ENCODE measurements around the gene CTAGE4.
"Not testable (repeated sequence)": the region's sequence is repeated elsewhere in the genome, so short reads cannot be mapped to it uniquely, and the experiment has no call there.

CTAGE4 gene

DNA sequence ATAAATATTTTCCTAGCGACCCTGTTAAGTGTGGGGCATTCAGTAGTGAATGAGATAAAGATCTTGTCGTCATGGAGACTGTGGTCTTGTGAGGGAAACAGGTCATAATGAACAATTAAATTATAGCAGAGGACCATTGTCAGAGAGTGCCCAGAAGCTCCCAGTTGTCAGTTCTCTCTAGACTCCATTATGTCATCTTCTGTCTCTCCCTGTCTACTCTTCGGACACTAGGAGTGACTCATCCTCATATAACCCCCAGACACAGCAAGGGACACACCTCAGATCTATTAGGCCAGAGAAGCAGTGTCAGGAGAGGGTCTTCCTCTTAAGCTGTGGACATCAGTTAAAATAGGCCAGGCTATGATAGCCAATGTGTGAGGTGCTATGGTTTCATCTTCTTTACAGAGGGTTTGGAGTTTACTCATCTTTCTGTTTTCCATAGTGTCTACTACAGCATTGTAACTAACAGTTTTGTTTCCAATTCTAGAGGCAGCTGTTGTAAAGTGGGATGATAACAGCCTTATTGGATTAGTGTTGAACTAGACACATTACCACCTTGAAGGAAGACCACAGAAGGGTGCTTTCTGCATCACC lies 5.4 kb downstream of the CTAGE4 start:
- H3K27me3 ChIP-seq (ENCODE audit: low read depth); H3K4me1 ChIP-seq; H3K9me3 ChIP-seq; H3K36me3 ChIP-seq (replicated peaks); in situ Hi-C loops (cut with MboI; ENCODE audit: low sequenced_read_pairs); H3K4me3 ChIP-seq; DNase-seq (ENCODE audit: low spot score in 2 of 2): not testable (repeated sequence)

DNA sequence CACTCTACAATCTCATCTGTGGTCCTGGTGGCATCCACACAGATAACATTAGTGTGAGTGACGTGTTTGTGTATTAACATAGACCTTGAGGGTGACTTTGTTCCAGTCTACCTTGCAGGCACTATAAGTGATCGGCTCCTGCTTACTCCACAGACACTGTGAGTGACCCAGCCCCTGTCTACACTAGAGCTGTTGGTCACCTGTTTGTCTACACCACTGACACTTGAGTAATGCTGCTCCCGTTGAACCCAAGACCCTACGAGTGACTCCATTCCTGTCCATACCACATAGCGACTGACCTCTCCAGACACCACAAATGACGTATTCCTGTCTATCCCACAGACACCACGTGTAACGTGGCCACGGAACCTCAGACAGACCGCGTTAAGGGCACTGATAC lies 10.5 kb downstream of the CTAGE4 start:
- H3K4me1 ChIP-seq; H3K9me3 ChIP-seq; DNase-seq (ENCODE audit: low spot score in 2 of 2); H3K4me3 ChIP-seq; H3K36me3 ChIP-seq (replicated peaks); H3K27me3 ChIP-seq (ENCODE audit: low read depth); in situ Hi-C loops (cut with MboI; ENCODE audit: low sequenced_read_pairs): not testable (repeated sequence)

DNA sequence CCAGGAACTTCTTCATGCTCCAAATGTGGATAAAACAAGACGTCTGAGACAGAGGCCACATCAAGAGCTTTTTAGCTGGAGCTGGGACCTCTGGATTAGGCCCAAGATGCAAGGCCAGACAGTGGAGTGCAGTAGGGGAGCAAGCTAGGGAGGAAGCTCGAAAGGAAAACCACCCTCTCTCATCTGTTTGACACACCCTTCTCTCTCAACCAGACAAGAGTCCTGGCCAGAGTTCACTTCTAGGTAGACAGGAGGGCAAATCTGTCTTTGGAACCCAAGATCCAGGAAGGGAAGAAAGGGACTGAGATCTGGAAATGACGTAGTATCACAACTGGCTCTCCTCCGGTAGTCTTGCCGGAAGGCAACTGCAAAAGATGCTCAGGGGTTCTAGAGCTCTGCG lies 11.2 kb downstream of the CTAGE4 start:
- in situ Hi-C loops (cut with MboI; ENCODE audit: low sequenced_read_pairs); H3K4me1 ChIP-seq; H3K9me3 ChIP-seq; H3K4me3 ChIP-seq; DNase-seq (ENCODE audit: low spot score in 2 of 2); H3K27me3 ChIP-seq (ENCODE audit: low read depth); H3K36me3 ChIP-seq (replicated peaks): not testable (repeated sequence)

DNA sequence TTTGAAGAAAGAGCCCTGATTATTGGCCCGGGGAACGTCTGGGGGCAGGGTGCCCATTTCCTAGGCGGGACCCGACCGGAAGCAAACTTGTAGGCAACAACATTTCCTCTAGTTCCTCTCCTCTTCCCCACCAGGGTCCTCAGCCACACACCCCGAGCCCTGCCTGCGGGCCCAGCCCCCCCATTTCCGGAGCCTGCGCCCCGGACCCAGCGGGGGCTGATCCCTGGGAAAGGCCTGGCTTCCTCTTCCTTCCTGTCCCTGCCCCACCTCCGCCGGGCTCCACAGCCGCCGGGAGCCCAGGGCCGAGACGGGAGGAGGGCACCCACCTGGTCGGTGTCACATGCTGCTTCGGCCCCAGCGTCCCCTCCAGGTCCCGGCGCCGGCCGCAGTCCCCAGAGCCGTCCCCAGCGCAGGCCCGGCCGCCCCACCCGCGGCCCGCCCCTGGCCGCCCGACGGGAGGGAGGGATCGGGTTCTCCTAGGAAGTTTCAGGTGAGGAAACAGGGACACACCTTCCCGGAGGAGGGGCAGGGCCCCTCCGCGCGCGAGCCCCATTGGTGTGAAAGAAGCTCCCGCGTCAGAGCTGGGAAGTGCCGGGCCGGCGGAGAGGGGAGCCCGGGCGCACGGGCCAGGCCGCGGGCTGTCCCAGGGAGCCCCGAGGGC lies 12.1 kb downstream of the CTAGE4 start, which contains the start of gene ARHGEF35:
Gene ARHGEF35, minus strand, starts transcription at position 622 of the 661 bp plus-strand sequence. CDS start 7,450 bp downstream, outside the sequence.
- DNase-seq (ENCODE audit: low spot score in 2 of 2); H3K27me3 ChIP-seq (ENCODE audit: low read depth); H3K9me3 ChIP-seq; H3K4me3 ChIP-seq; H3K4me1 ChIP-seq; H3K36me3 ChIP-seq (replicated peaks); in situ Hi-C loops (cut with MboI; ENCODE audit: low sequenced_read_pairs): not testable (repeated sequence)

DNA sequence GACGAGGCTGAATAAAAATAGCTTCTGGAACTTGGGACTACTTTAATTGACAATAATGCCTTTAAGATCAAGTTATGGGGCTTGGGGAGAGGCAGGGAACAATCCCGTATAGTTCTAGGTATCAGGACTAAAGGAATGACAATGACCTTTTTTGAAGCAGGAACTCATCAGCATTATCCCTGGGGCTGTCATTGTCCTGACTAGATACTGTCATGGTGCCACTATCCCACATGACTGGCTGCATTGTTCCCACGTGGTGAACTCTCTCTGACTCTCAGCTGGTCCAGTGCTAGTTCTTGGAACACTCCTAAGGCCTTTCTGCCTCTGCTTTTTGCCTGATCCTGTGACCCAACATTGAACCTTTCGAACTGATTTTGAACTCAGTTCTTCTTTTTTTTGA lies 15.7 kb downstream of the CTAGE4 start:
- H3K4me3 ChIP-seq; H3K9me3 ChIP-seq; H3K4me1 ChIP-seq; DNase-seq (ENCODE audit: low spot score in 2 of 2); in situ Hi-C loops (cut with MboI; ENCODE audit: low sequenced_read_pairs); H3K27me3 ChIP-seq (ENCODE audit: low read depth); H3K36me3 ChIP-seq (replicated peaks): not testable (repeated sequence)

DNA sequence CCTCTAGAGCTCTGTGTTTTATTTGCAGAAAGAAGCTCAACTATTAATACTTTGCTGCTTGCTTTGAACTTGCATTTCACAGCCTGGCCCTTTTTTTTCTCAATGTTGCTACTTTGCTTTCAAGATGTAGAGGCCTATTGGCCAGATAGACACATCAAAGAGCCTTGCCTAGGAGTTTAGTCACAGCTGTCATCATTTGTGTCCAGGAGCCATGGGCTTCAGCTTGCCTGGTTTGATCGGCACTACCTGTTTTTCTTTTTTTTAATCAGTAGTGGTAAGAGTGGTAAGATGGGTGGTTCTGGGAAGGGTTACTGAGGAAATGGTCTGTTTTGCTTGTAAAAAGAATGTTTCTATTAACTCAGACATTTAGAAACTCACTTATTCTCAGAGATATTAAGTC lies 18.7 kb downstream of the CTAGE4 start:
- in situ Hi-C loops (cut with MboI; ENCODE audit: low sequenced_read_pairs); H3K4me1 ChIP-seq; H3K4me3 ChIP-seq; H3K27me3 ChIP-seq (ENCODE audit: low read depth); DNase-seq (ENCODE audit: low spot score in 2 of 2); H3K9me3 ChIP-seq; H3K36me3 ChIP-seq (replicated peaks): not testable (repeated sequence)

DNA sequence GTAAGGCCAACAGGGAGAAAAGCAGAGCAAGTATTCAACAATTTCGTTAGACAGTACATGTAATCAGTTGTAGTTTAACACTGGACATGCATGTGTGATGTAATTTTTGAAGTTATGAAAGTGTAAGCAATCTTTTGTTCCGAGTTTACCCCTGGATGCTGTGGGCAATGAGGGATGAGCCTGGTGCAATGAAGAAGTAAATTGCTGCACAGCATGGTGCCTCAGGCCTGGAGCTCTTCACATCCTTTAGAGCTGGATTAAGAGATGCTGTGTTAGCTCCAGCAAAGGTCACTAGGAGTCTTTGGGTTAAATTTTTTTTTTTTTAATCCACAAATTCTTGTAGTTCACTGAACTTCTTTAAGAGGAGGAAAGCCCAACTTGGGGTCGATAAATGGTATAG lies 19.8 kb downstream of the CTAGE4 start:
- H3K4me3 ChIP-seq; H3K9me3 ChIP-seq; H3K27me3 ChIP-seq (ENCODE audit: low read depth); H3K36me3 ChIP-seq (replicated peaks); DNase-seq (ENCODE audit: low spot score in 2 of 2); H3K4me1 ChIP-seq; in situ Hi-C loops (cut with MboI; ENCODE audit: low sequenced_read_pairs): not testable (repeated sequence)

DNA sequence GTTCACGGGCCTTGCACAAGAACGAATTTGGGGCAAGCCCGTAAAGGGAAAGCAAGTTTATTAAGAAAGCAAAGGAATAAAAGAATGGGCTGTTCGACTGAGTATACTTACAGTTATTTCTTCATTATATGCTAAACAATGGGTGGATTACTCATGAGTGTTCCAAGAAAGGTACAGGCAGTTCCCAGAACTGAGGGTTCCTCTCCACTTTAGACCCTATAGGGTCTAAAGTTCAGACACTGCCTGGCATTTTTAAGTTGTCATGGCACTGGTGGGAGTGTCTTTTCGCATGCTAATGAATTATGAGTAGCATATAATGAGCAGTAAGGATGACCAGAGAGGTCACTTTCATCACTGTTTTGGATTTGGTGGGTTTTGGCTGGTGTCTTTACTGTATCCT lies 22.0 kb downstream of the CTAGE4 start:
- H3K27me3 ChIP-seq (ENCODE audit: low read depth); H3K4me3 ChIP-seq; H3K9me3 ChIP-seq; in situ Hi-C loops (cut with MboI; ENCODE audit: low sequenced_read_pairs); DNase-seq (ENCODE audit: low spot score in 2 of 2); H3K4me1 ChIP-seq; H3K36me3 ChIP-seq (replicated peaks): not testable (repeated sequence)

DNA sequence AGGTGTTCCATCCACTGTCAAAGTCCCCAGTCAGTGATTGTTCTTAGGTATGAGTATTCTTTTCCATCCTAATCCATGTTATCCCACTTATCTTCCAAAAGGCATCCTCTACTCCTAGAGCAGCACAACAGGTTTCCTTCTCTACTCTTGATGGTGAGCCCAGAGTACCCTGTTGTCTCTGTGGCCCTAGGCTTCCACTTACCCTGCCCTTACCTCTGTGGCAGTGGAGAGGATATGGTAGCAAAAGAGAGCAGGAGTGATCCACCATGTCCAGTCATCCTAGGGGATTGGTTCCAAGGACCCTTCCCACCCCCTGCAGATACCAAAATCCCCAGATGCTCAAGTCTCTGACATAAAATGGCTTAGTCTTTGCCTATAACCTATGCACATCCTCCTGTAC lies 33.9 kb downstream of the CTAGE4 start:
- H3K36me3 ChIP-seq (replicated peaks); H3K4me1 ChIP-seq; H3K9me3 ChIP-seq; H3K27me3 ChIP-seq (ENCODE audit: low read depth); H3K4me3 ChIP-seq; in situ Hi-C loops (cut with MboI; ENCODE audit: low sequenced_read_pairs); DNase-seq (ENCODE audit: low spot score in 2 of 2): not testable (repeated sequence)

DNA sequence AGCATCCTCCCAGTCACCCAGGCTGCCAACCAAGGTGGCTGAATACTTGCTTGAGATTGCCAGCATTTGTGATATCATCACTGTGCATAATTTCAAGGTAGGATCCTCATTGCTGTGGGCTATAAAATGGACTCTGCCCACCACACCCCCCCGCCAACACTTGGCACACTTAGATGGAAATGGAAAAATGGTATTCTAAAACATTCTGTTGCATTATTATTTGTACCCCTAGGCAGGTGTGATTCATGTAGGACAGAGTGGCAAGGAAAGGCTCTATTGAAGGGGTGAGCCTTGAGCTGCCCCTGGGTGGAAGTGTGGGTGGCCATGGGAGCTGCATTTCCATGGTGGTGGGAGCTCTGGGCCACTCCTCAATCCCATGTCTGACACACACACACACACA lies 35.3 kb downstream of the CTAGE4 start:
- H3K27me3 ChIP-seq (ENCODE audit: low read depth); H3K9me3 ChIP-seq; H3K4me1 ChIP-seq; H3K36me3 ChIP-seq (replicated peaks); H3K4me3 ChIP-seq; DNase-seq (ENCODE audit: low spot score in 2 of 2); in situ Hi-C loops (cut with MboI; ENCODE audit: low sequenced_read_pairs): not testable (repeated sequence)

DNA sequence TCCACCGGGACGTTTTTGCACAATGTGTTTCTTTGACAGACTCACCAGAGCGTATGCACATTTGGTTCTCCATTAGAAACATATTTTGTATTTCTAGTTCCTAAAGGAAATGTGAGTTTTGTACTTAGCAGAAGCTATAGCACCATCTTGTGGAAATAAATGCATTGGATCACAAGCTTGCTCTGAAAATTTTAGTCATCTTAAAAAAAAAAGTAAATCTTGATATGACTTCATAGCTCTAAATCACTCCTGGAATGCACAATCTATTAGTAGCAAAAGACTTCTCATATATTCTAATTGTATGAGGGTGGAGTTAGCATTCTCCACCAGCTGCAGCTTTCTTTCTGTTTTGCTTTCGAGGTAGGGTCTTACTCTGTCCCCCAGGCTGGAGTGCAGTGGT lies 35.9 kb downstream of the CTAGE4 start:
- H3K4me3 ChIP-seq; H3K36me3 ChIP-seq (replicated peaks); DNase-seq (ENCODE audit: low spot score in 2 of 2); H3K4me1 ChIP-seq; H3K27me3 ChIP-seq (ENCODE audit: low read depth); H3K9me3 ChIP-seq; in situ Hi-C loops (cut with MboI; ENCODE audit: low sequenced_read_pairs): not testable (repeated sequence)

DNA sequence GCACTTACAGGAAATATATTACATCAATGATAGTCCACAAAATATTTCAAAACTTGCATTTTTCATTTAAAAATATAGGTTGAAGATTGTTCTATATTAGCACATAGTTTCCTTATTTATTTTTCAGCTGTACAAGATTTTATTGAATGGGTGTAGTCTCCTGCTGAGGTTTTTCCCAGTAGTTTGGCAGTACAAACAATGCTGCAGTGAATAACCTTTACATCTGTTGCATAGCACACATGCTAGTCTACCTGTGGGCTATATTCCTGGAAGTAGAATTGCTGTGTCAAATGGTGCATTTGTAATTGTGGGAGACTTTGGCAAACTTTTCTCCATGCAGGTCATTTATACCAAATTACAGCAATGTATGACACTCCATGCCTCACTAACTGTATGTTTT lies 37.3 kb downstream of the CTAGE4 start:
- H3K9me3 ChIP-seq; H3K36me3 ChIP-seq (replicated peaks); DNase-seq (ENCODE audit: low spot score in 2 of 2); H3K4me1 ChIP-seq; in situ Hi-C loops (cut with MboI; ENCODE audit: low sequenced_read_pairs); H3K27me3 ChIP-seq (ENCODE audit: low read depth); H3K4me3 ChIP-seq: not testable (repeated sequence)

DNA sequence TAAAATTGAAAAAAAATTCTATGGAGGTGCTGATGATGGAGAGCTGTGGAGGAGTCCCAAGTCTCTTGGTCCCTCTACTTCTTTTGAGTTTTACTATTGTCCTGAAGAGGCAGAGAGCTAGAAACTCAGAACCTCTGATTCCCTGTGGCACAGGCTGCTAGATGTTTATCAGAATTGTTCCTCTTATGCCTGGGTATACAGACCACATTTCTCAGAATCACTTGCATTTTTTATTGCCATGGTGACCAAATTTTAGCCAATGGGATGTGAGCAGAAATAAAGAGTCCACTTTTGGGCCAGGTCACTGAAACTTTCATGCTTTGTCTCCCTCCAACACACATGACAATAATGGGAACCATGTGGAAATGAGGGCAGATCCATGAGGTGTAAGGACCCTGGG lies 40.4 kb downstream of the CTAGE4 start:
- DNase-seq (ENCODE audit: low spot score in 2 of 2); H3K9me3 ChIP-seq; in situ Hi-C loops (cut with MboI; ENCODE audit: low sequenced_read_pairs); H3K27me3 ChIP-seq (ENCODE audit: low read depth); H3K36me3 ChIP-seq (replicated peaks); H3K4me3 ChIP-seq; H3K4me1 ChIP-seq: not testable (repeated sequence)

DNA sequence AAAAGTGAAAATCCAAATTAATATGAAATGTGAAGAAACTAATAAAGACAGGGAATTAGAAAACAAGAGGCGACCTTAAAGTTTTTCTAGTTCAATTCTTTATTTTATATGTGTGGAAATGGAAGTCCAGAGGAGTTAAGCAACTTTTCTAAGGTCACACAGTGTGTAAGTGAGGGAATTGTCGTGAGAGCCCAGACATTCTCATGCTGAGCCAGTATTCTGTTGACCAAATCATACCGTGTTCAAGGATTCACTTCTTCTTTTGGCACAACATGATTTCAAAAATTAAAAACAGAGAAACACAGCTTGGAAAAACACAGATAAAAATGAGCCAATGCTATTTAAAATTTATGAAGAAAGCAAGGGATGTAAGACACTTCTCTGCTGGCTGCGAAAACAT lies 43.6 kb downstream of the CTAGE4 start:
- H3K9me3 ChIP-seq; H3K27me3 ChIP-seq (ENCODE audit: low read depth); H3K4me3 ChIP-seq; in situ Hi-C loops (cut with MboI; ENCODE audit: low sequenced_read_pairs); DNase-seq (ENCODE audit: low spot score in 2 of 2); H3K4me1 ChIP-seq; H3K36me3 ChIP-seq (replicated peaks): not testable (repeated sequence)

DNA sequence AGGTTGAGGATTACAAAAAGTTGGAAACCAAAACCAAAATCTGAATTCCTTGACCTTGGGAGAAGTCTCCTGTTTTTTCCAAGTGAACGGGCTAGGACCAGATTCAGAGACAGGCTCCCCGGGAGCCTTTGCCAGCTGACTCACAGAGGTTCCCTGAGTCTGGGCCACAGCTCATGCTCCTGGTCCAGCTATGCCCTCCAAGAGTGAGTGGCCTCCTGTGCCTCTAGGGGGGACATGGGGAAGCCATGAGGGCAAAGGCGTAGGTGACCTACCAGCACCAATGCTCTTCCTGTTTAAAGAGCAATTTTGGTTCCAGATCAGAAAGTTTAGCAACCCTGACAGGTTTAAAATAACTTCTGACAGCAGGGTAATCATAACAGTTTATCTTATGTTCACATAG lies 45.5 kb downstream of the CTAGE4 start:
- H3K4me3 ChIP-seq; in situ Hi-C loops (cut with MboI; ENCODE audit: low sequenced_read_pairs); H3K4me1 ChIP-seq; H3K9me3 ChIP-seq; H3K27me3 ChIP-seq (ENCODE audit: low read depth); DNase-seq (ENCODE audit: low spot score in 2 of 2); H3K36me3 ChIP-seq (replicated peaks): not testable (repeated sequence)

Data from HAP-1 (cell line).